Adrenal gland (tissue), 5 donors: ENCODE data around the gene FGF14.

Experiments used
- POLR2A ChIP-seq, 2 donors: fragments of 450-650 bp; IDR thresholded peaks; one replicate each; pipeline ENCODE4 v1.6.1; 2017; ENCODE audit warnings: antibody characterized with exemption in 2 of 2, mild to moderate bottlenecking in 2 of 2, moderate library complexity in 1 of 2
- TF ChIP-seq, protein P1 (sequence below), 6 experiments: fragments of 450-650 bp in 4 of 6; fragments of 200-600 bp in 2 of 6; sonication (generic) in 1 of 6; IDR thresholded peaks; 1 replicate in 5 of 6; 2 replicates in 1 of 6; pipeline versions ENCODE4 v1.5.1 to v1.8.0; 2016 to 2021; ENCODE audit warnings: antibody characterized with exemption in 6 of 6, mild to moderate bottlenecking in 2 of 6, moderate library complexity in 1 of 6
- donor health status: DM: no; HTN: no; CAD: no.

DNA sequence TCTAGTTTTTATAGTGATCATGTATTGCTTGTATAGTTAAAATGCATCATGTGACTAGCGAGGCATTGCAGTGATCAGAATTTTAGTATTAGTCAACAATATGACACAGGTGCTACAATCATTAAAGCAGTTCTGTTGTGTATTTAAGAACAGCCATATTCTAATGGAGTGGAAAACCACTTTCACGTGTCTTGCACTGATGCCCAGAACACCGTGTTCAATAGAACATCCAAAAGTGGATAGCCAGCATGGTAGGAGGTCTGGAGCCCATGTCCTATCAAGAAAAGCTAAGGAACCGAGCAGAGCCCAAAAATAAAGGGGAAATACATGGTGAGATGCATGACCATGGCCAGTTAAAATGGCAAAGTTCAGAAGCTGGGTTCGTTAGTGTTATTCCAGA is 55.1 kb downstream of the FGF14 start:
- TF ChIP-seq, protein P1, sequence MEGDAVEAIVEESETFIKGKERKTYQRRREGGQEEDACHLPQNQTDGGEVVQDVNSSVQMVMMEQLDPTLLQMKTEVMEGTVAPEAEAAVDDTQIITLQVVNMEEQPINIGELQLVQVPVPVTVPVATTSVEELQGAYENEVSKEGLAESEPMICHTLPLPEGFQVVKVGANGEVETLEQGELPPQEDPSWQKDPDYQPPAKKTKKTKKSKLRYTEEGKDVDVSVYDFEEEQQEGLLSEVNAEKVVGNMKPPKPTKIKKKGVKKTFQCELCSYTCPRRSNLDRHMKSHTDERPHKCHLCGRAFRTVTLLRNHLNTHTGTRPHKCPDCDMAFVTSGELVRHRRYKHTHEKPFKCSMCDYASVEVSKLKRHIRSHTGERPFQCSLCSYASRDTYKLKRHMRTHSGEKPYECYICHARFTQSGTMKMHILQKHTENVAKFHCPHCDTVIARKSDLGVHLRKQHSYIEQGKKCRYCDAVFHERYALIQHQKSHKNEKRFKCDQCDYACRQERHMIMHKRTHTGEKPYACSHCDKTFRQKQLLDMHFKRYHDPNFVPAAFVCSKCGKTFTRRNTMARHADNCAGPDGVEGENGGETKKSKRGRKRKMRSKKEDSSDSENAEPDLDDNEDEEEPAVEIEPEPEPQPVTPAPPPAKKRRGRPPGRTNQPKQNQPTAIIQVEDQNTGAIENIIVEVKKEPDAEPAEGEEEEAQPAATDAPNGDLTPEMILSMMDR (IDR thresholded peaks at IDR 0.05): no peak
- TF ChIP-seq POLR2A (IDR thresholded peaks at IDR 0.05): no peak
